A549 treated with AZD9567 at 1 μM for 4 hours (cell line): ENCODE data around the gene PFDN1. TPM values are rescaled to one million over a fixed set of nuclear protein-coding genes. Genes with fewer than 3 reads are reported as not detected.

Experiments
- total RNA-seq: library from RNA; stranded (reverse); fragments of 200-300 nt; extraction: Qiagen RNA extraction; gene quantifications from 5 replicates; pipeline ENCODE4 v1.2.3, GENCODE V29; 2022; ENCODE audit not compliant: insufficient read depth

PFDN1 gene
- total RNA-seq: 82.9 to 116 TPM (median 85.1 TPM) in 5 replicates

GRCh38 chr5:140302786-140303639 lies at the start of gene PFDN1:
Gene PFDN1 (minus strand): TSS chr5:140303101. CDS start chr5:140303073, 28 bp downstream.

GRCh38 chr5:140346348-140347221 lies 43.7 kb upstream of the PFDN1 start, which contains the start of gene HBEGF:
Gene HBEGF (minus strand): TSS chr5:140346603. CDS start chr5:140346328, 275 bp downstream.

Other genes starting within 250 kb of the PFDN1 start
- gene PURA, start 189.0 kb downstream of the PFDN1 start, total RNA-seq: 5.4 to 5.9 TPM (median 5.6 TPM) in 5 replicates
- 0.80 to 1.3 TPM (median 1.2 TPM) in 5 replicates for gene IGIP, start 177.2 kb downstream of the PFDN1 start, total RNA-seq
- gene CYSTM1, start 127.9 kb downstream of the PFDN1 start, total RNA-seq: 157 to 194 TPM (median 175 TPM) in 5 replicates
- gene HBEGF, start 43.5 kb upstream of the PFDN1 start, total RNA-seq: 3.9 to 8.1 TPM (median 7.3 TPM) in 5 replicates
- gene SLC4A9, start 57.1 kb upstream of the PFDN1 start, total RNA-seq: not detected in 5 replicates
- 46.4 to 58.4 TPM (median 56.1 TPM) in 5 replicates for gene ANKHD1, start 98.7 kb upstream of the PFDN1 start, total RNA-seq
- 2.5 to 4.0 TPM (median 3.1 TPM) in 4 of 5 replicates, not detected in the other for gene EIF4EBP3, start 244.6 kb upstream of the PFDN1 start, total RNA-seq